T1000 (cell line): Measurements from ENCODE around the gene SPNS1.
"Not testable (repeated sequence)": the region's sequence is repeated elsewhere in the genome, so short reads cannot be mapped to it uniquely, and the experiment has no call there.

ENCODE experiments used
- DNase-seq: peaks from one replicate; lab custom pipeline; 2025; ENCODE audit warnings: mixed read lengths; lab: John Stamatoyannopoulos, UW

SPNS1 gene

GRCh38 chr16:28974437-28975157 lies at the start of gene SPNS1:
Gene SPNS1 (plus strand): TSS chr16:28974778. CDS start chr16:28975152, 374 bp downstream.
- peak; percentile 94 for DNase-seq

GRCh38 chr16:28925386-28926228 lies 49.0 kb upstream of the SPNS1 start:
- DNase-seq, result peak; percentile 90

GRCh38 chr16:28926284-28926683 lies 48.3 kb upstream of the SPNS1 start:
- DNase-seq, result not testable (repeated sequence)

GRCh38 chr16:28927815-28928214 lies 46.8 kb upstream of the SPNS1 start:
- DNase-seq, result no peak

- no peak for DNase-seq
These were observed 44.4 kb upstream of the SPNS1 start for GRCh38 chr16:28930203-28930602.

DNA sequence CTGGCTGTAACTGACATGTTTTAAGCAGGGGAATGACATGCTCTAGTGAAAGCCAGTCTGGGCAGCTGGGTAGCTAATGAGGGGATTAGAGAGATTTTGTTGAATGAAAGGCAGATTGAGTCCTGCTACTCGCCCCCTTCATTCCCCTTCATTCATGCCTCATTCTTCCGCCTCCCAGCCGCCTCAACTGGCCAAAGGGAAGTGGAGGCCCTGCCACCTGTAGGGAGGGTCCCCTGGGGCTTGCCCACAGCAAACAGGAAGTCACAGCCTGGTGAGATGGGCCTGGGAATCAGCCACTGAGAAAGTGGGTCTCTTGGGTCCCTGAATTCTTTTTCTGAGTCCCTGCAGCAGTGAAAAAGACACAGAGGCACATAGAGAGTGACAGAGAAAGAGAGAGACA lies 43.9 kb upstream of the SPNS1 start:
- DNase-seq, result no peak

- no peak for DNase-seq
These were observed 42.8 kb upstream of the SPNS1 start, which contains the start of gene CD19 for GRCh38 chr16:28931801-28932225. Gene CD19 (plus strand): TSS chr16:28931971. CDS start chr16:28932001, 30 bp downstream.

GRCh38 chr16:28932339-28933141 lies 42.0 kb upstream of the SPNS1 start:
- DNase-seq, result no peak

DNA sequence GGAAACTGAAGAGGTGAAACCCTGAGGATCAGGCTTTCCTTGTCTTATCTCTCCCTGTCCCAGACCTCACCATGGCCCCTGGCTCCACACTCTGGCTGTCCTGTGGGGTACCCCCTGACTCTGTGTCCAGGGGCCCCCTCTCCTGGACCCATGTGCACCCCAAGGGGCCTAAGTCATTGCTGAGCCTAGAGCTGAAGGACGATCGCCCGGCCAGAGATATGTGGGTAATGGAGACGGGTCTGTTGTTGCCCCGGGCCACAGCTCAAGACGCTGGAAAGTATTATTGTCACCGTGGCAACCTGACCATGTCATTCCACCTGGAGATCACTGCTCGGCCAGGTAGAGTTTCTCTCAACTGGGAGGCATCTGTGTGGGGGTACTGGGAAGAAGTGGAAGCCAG lies 41.4 kb upstream of the SPNS1 start:
- no peak for DNase-seq

DNA sequence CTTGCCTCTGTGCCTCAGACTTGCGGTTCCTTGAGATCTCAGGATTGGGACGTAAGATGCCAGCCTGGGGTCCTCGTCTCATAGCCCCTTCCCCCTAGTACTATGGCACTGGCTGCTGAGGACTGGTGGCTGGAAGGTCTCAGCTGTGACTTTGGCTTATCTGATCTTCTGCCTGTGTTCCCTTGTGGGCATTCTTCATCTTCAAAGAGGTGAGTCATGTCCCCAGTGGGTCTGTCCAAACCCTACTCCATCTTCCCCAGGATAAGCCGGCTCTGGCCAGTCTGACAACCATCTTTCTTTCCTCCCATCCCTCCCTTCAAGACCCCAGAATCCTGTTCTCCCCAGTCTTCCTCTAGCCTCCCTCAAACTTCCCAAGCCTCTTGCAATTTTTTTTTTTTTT lies 39.2 kb upstream of the SPNS1 start:
- no peak for DNase-seq

DNA sequence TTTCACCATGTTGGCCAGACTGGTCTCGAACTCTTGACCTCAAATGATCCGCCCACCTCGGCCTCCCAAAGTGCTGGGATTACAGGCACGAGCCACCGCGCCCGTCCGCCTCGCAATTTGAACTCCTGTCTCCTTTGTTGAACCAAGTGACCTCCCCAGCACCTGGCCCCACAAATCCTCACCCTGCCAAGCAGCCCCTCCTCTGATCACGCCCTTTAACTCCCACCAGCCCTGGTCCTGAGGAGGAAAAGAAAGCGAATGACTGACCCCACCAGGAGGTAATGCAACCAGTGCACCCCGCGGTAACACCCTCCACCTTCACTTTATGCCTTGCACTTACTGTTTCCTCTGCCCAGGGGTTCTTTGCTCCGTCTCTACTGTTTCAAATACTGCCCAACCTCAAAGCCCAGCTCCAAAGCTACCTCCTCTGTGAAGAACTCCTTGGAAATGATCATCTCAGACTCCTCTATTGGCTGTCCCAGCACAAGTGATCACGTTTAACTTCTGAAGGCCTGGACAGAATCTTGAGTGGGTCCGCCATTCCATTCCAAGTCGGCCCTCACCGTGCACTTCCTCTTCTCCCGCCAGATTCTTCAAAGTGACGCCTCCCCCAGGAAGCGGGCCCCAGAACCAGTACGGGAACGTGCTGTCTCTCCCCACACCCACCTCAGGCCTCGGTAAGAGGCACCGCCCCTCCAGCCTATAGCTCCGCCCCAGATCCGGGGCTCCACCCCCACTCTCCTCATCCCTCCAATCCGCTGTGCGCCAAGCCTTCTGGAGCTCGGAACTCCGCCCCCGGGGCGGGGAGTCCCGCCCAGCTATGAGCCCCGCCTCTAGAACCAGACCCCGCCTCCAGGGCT lies 38.4 kb upstream of the SPNS1 start:
- peak; percentile 60 for DNase-seq

GRCh38 chr16:28936784-28937155 lies 37.8 kb upstream of the SPNS1 start:
- DNase-seq, result no peak

DNA sequence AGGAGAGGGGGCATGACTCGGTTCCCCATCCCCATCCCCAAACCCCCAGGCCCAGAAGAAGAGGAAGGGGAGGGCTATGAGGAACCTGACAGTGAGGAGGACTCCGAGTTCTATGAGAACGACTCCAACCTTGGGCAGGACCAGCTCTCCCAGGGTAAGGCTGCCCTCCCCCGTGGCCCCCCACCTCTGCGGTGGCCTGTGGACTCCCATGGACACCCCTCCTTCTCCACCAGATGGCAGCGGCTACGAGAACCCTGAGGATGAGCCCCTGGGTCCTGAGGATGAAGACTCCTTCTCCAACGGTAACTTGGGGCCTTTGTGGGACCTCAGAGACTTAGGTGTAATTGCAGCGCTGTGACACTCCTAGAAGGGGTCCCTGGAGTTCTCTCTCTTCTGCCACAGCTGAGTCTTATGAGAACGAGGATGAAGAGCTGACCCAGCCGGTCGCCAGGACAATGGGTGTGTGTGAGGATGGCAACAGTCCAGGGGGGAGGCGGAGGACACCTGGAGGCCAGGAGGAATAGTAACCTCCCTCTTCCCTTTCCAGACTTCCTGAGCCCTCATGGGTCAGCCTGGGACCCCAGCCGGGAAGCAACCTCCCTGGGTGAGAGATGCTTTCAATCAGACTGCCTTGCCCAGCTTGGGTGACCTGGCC lies 37.2 kb upstream of the SPNS1 start:
- DNase-seq, result no peak

DNA sequence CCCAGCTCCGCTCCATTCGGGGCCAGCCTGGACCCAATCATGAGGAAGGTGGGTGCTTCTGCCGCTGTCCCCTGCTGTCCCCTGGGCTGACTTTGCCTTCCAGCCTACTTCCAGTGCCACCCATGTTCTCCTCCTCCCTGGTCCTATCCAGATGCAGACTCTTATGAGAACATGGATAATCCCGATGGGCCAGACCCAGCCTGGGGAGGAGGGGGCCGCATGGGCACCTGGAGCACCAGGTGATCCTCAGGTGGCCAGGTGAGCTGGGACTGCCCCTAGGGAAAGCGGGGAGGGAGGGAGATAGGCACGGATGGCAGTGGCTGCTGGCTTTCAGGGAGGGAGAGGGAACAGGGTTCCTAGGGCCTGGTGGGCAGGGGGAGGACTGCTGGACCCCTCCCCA lies 35.9 kb upstream of the SPNS1 start:
- DNase-seq, result no peak

DNA sequence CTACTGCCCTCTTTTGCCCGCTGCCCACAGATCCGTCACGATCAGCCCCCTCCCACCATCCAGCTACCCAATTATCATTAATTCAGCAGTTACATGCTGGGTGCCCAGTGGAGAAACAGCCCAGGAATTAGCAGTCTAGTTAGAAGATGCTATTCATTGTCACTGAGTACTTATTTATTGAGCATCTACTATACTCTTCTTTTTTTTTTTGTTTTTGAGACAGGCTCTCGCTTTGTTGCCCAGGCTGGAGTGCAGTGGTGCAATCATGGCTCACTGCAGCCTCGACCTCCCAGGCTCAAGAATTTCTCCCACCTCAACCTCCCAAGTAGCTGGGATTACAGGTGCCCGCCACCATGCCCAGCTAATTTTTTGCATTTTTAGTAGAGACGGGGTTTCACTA lies 34.8 kb upstream of the SPNS1 start:
- not testable (repeated sequence) for DNase-seq

- DNase-seq, result no peak
These were observed 31.3 kb upstream of the SPNS1 start for GRCh38 chr16:28943281-28943680.

DNA sequence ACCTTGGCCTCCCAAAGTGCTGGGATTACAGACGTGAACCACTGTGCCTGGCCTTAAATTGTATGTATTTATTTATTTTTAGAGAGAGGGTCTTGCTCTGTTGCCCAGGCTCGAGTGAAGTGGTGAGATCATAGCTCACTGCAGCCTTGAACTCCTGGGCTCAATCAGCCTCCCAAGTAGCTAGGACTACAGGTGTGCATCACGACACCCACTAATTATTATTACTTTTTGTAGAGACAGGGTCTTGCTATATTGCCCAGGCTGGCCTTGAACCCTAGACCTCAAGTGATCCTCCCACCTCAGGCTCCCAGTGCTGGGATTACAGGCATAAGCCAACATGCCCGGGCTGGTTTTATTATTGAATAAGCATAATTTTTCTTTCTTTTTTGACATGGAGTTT lies 27.9 kb upstream of the SPNS1 start:
- DNase-seq, result no peak

GRCh38 chr16:28950648-28951409 lies 23.7 kb upstream of the SPNS1 start, which contains the start of gene NFATC2IP:
Gene NFATC2IP (plus strand): TSS chr16:28950937. CDS start chr16:28951012, 75 bp downstream.
- DNase-seq, result peak; percentile 99

- DNase-seq, result no peak
These were observed 23.1 kb upstream of the SPNS1 start for GRCh38 chr16:28951410-28951943.

DNA sequence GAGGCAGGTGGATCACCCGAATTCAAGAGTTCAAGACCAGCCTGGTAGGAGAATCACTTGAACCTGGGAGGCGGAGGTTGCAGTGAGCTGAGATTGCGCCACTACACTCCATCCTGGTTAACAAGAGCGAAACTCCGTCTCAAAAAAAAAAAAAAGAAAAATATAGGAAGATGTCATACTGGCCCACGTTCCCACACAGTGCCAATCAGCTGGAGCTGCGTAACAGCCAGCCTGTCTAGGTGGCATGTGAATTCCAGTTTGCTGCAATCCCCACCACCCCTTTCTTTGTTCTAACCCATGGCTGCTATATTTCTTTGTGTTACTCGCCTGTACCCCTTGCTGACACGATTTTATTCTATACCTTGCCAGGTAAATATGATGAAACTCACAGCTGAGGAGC lies 16.4 kb upstream of the SPNS1 start:
- no peak for DNase-seq
